K562 (cell line): ENCODE measurements around the gene KLB. TPM values are rescaled to one million over a fixed set of nuclear protein-coding genes. Genes with fewer than 3 reads are reported as not detected.

Experiments used
- ATAC-seq: fragments of 200-7000 bp; cut with Tn5 transposase; 3 replicates; pipeline ENCODE4 v1.9.1; 2020; ENCODE audit warnings: moderate library complexity
- BruUV-seq: library from RNA; stranded (reverse); fragments of 400-500 nt; replicated peaks from 2 replicates; lab custom pipeline; 2021; lab: Mats Ljungman, UMichigan
- CTCF ChIA-PET: fragments of 300-600 bp; formaldehyde crosslinking; extraction: SDS; loops from one replicate; lab custom pipeline; 2021; ENCODE audit warnings: low intra/inter-chr PET ratio; lab: Yijun Ruan, JAX
- POLR2A ChIA-PET: fragments of 300-600, 350-650 bp; sonication (Branson Sonifier 250); formaldehyde crosslinking; extraction: SDS; loops from one replicate; lab custom pipeline; 2021; ENCODE audit warnings: antibody characterized with exemption, inconsistent platforms; lab: Yijun Ruan, JAX
- DNase-seq, 4 experiments: peaks; one replicate each; pipeline versions ENCODE4 v3.0.0 to v3.0.0-alpha.2; 2011 to 2018; ENCODE audit warnings: low spot score in 3 of 4, mixed read lengths in 3 of 4; ENCODE audit errors: extremely low read depth in 1 of 4
- FAIRE-seq: peaks from 2 replicates; lab custom pipeline; 2011; peaks lifted over from hg19 to GRCh38; lab: Jason Lieb, UNC
- H2AFZ ChIP-seq: 2 replicates; pipeline ENCODE4 v1.6.0; 2011; ENCODE audit warnings: low read depth, low read length, control low read depth, inconsistent platforms
- H3K27ac ChIP-seq: fragments of 200-600 bp; 3 replicates; pipeline ENCODE4 v1.8.0; 2011; ENCODE audit warnings: low read depth, mild to moderate bottlenecking, control low read depth, inconsistent platforms, low read length, moderate library complexity, mixed read lengths; ENCODE audit errors: extremely low read depth
- H3K27me3 ChIP-seq, 2 experiments: fragments of 300-600 bp in 1 of 2; 2 replicates in 1 of 2; 3 replicates in 1 of 2; pipeline versions ENCODE4 v1.6.0 to v1.8.0; 2011; ENCODE audit warnings: inconsistent platforms in 2 of 2, low read length in 2 of 2, mild to moderate bottlenecking in 1 of 2, mixed read lengths in 1 of 2, moderate library complexity in 1 of 2; ENCODE audit not compliant: control insufficient read depth in 2 of 2, insufficient read depth in 2 of 2
- H3K36me3 ChIP-seq: fragments of 300-600 bp; 3 replicates; pipeline ENCODE4 v1.8.0; 2011; ENCODE audit warnings: mild to moderate bottlenecking, low read length, inconsistent platforms; ENCODE audit not compliant: control insufficient read depth, insufficient read depth
- H3K4me1 ChIP-seq, 2 experiments: fragments of 200-600 bp in 1 of 2; replicated peaks in 1 of 2; 2 replicates in 1 of 2; 3 replicates in 1 of 2; pipeline versions ENCODE4 v1.5.1 to v1.8.0; 2011; ENCODE audit warnings: inconsistent platforms in 2 of 2, low read length in 2 of 2, mild to moderate bottlenecking in 1 of 2, mixed read lengths in 1 of 2, moderate library complexity in 1 of 2; ENCODE audit not compliant: control insufficient read depth in 2 of 2, insufficient read depth in 2 of 2
- H3K4me2 ChIP-seq: 2 replicates; pipeline ENCODE4 v1.6.1; 2011; ENCODE audit warnings: low read length, control low read depth, inconsistent platforms, mixed read lengths; ENCODE audit not compliant: insufficient read depth
- H3K4me3 ChIP-seq: fragments of 200-600 bp; sonication (generic), shearing (Covaris generic); 2 replicates; pipeline ENCODE4 v1.5.1; 2016; ENCODE audit warnings: control low read depth, inconsistent platforms
- H3K79me2 ChIP-seq: fragments of 200-600 bp; 3 replicates; pipeline ENCODE4 v1.8.0; 2011; ENCODE audit warnings: low read length, inconsistent platforms; ENCODE audit not compliant: control insufficient read depth, insufficient read depth
- H3K9ac ChIP-seq, 2 experiments: 2 replicates each; pipeline versions ENCODE4 v1.6.0 to v1.6.1; 2011; ENCODE audit warnings: low read depth in 2 of 2, low read length in 2 of 2, control low read depth in 1 of 2, inconsistent platforms in 1 of 2, mild to moderate bottlenecking in 1 of 2, mixed read lengths in 1 of 2; ENCODE audit not compliant: insufficient read depth in 1 of 2
- H3K9me1 ChIP-seq: one replicate; pipeline ENCODE4 v1.6.0; 2011; ENCODE audit warnings: inconsistent platforms, mild to moderate bottlenecking, low read length, moderate library complexity; ENCODE audit not compliant: control insufficient read depth, insufficient read depth
- H3K9me3 ChIP-seq: replicated peaks from 2 replicates; pipeline ENCODE4 v1.5.1; 2011; ENCODE audit warnings: low read depth, low read length, inconsistent platforms; ENCODE audit not compliant: control insufficient read depth, insufficient read depth
- H4K20me1 ChIP-seq: replicated peaks from 2 replicates; pipeline ENCODE4 v1.6.1; 2011; ENCODE audit warnings: low read length, inconsistent platforms, mixed read lengths; ENCODE audit not compliant: control insufficient read depth, insufficient read depth
- CC2D1A ChIP-seq: fragments of 450-650 bp; IDR thresholded peaks from 2 replicates; pipeline ENCODE4 v1.6.1; 2017; ENCODE audit warnings: mild to moderate bottlenecking
- FOXK2 ChIP-seq, 2 experiments: fragments of 450-650 bp; IDR thresholded peaks in 1 of 2; conservative IDR thresholded peaks in 1 of 2; 2 replicates each; pipeline ENCODE4 v1.6.1; 2016; ENCODE audit warnings: low read depth in 2 of 2, mild to moderate bottlenecking in 1 of 2
- GABPB2 ChIP-seq: fragments of 250-450 bp; sonication (Bioruptor Pico); conservative IDR thresholded peaks from 2 replicates; pipeline ENCODE4 v1.5.1; 2021; ENCODE audit warnings: mild to moderate bottlenecking
- HNRNPK ChIP-seq: fragments of 200-400 bp; formaldehyde crosslinking; IDR thresholded peaks from one replicate; pipeline ENCODE4 v1.6.1; 2018; ENCODE audit warnings: mild to moderate bottlenecking, low read depth, low read length; ENCODE audit not compliant: poor library complexity, severe bottlenecking
- KHSRP ChIP-seq: fragments of 450-650 bp; IDR thresholded peaks from 2 replicates; pipeline ENCODE4 v1.6.1; 2017
- NFXL1 ChIP-seq: fragments of 450-650 bp; formaldehyde crosslinking; IDR thresholded peaks from 2 replicates; pipeline ENCODE4 v1.4.0; 2021; ENCODE audit warnings: mild to moderate bottlenecking
- SAP30 ChIP-seq: fragments of 200-600 bp; sonication (generic); IDR thresholded peaks from 2 replicates; pipeline ENCODE4 v1.6.1; 2012; ENCODE audit warnings: borderline replicate concordance, low read depth, mild to moderate bottlenecking, moderate library complexity, low read length, control low read depth, inconsistent platforms; ENCODE audit not compliant: insufficient read depth, poor library complexity, severe bottlenecking
- SMAD3 ChIP-seq: fragments of 450-650 bp; formaldehyde crosslinking; conservative IDR thresholded peaks from 2 replicates; pipeline ENCODE4 v1.4.0; 2020; ENCODE audit warnings: mild to moderate bottlenecking
- SMARCB1 ChIP-seq: IDR thresholded peaks from 2 replicates; pipeline ENCODE4 v1.6.1; 2011; ENCODE audit warnings: improper control_type of control experiment, low read depth; ENCODE audit not compliant: insufficient read length
- SMARCC2 ChIP-seq: fragments of 450-650 bp; IDR thresholded peaks from 2 replicates; pipeline ENCODE4 v1.6.1; 2017; ENCODE audit warnings: antibody characterized with exemption, moderate library complexity, mild to moderate bottlenecking, low read depth
- ZFP1 ChIP-seq: fragments of 450-650 bp; formaldehyde crosslinking; IDR thresholded peaks from 2 replicates; pipeline ENCODE4 v1.4.0; 2020; ENCODE audit warnings: mild to moderate bottlenecking, mixed read lengths
- ZNF124 ChIP-seq: sonication (generic); formaldehyde crosslinking; IDR thresholded peaks from 2 replicates; pipeline ENCODE4 v1.8.1; 2022; ENCODE audit warnings: missing genetic modification reagents
- ZNF134 ChIP-seq: fragments of 250-450 bp; sonication (Bioruptor Pico); conservative IDR thresholded peaks from 2 replicates; pipeline ENCODE4 v1.4.0; 2020
- ZZZ3 ChIP-seq: fragments of 450-650 bp; IDR thresholded peaks from 2 replicates; pipeline ENCODE4 v1.6.1; 2016; ENCODE audit warnings: antibody characterized with exemption, mild to moderate bottlenecking, moderate library complexity
- WGBS: fragments of 100-300 bp; shearing (Covaris generic); methylation state at CpG from one replicate; pipeline ENCODE4 v1.1.6; 2016; ENCODE audit warnings: low coverage, mixed read lengths; ENCODE audit not compliant: insufficient coverage; ENCODE audit errors: missing lambda C conversion rate; 5-methylcytosine and 5-hydroxymethylcytosine counted together
- in situ Hi-C: fragments of 300-500 bp; cut with MboI; formaldehyde crosslinking; loops from 4 replicates; pipeline ENCODE4 v1.15.0; 2018; ENCODE audit warnings: inconsistent platforms, mixed read lengths
- intact Hi-C: fragments of 100-400 bp; cut with micrococcal nuclease; formaldehyde crosslinking; loops from 2 replicates; pipeline ENCODE4 v1.14.2; 2022
- polyA plus RNA-seq, 8 experiments: library from polyadenylated mRNA; depleted of rRNA in 4 of 8; stranded (reverse) in 5 of 8; unstranded in 3 of 8; fragments of >200 nt; fragmentation: Nextera tagmentation in 2 of 8; fragmentation: Illumina TruSeq in 1 of 8; extraction: Ambion mirVana in 2 of 8; extraction: Trizol in 1 of 8; gene quantifications; 2 replicates each; pipeline versions ENCODE4 v1.2.1 to v1.2.3, GENCODE V29; 2011 to 2014; ENCODE audit warnings: inconsistent platforms in 1 of 8, missing spikeins in 1 of 8
- total RNA-seq, 7 experiments: library from RNA; depleted of rRNA in 6 of 7; stranded (reverse); fragments of >200 nt in 6 of 7; fragmentation: Illumina TruSeq in 2 of 7; extraction: Trizol in 2 of 7; gene quantifications; 2 replicates each; pipeline versions ENCODE4 v1.2.1 to v1.2.3, GENCODE V29; 2011 to 2021; ENCODE audit warnings: low replicate concordance in 1 of 7
- TF ChIP-seq, protein P1 (sequence below): fragments of 150-350 bp; conservative IDR thresholded peaks from 2 replicates; pipeline ENCODE4 v1.6.1; 2014; ENCODE audit warnings: low read length
- TF ChIP-seq, protein P2 (sequence below): fragments of 250-450 bp; sonication (Bioruptor Pico); IDR thresholded peaks from 2 replicates; pipeline ENCODE4 v1.8.0; 2021; ENCODE audit warnings: moderate library complexity, mild to moderate bottlenecking, inconsistent platforms
- TF ChIP-seq, protein P3 (sequence below): IDR thresholded peaks from 3 replicates; pipeline ENCODE4 v1.6.1; 2011; ENCODE audit warnings: borderline replicate concordance, mild to moderate bottlenecking; ENCODE audit not compliant: insufficient read length, insufficient read depth

The KLB gene
- total and polyA plus RNA-seq, 9 of the 15 experiments (the other 6 are each of a cell fraction or from before 2014, with no cell fraction given), result 0.04 to 0.13 TPM; not detected in 7

DNA sequence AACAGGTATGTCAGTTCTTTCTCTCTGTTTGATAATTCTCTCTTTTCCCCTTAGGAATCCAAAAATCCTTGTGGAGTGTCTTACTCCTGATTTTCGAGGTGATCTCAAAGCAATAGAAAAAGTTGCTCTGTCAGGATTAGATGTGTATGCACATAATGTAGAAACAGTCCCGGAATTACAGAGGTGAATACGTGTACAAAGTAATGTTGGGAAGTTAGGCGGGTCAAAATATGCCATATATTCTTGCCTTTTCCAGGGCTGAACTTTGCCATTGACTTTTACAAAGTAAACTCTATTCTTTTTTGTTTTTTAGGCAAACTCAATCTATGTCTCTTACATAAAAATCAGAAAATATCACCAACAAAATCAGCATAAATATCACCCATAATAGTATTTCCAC is 60.7 kb downstream of the KLB start:
- Histone ChIP-seq H3K4me1 (no peaks in the 10 kb centered on the region; a peak in 2 of 5 replicates), H3K27ac (no peak overlapping the region), H4K20me1 (no peaks in the 10 kb centered on the region), H2AFZ (no peak overlapping the region), H3K9me3 (no peaks in the 10 kb centered on the region), H3K9ac (no peak overlapping the region), H3K4me3 (no peak overlapping the region), H3K79me2 (no peaks in the 10 kb centered on the region; the same call in 2 of the 3 replicates), H3K36me3 (peaks cover 84% of the 10 kb centered on the region), H3K4me2 (no peak overlapping the region), H3K27me3 (no peaks in the 10 kb centered on the region), H3K9me1 (no peaks in the 10 kb centered on the region)
- 93% methylated on average over 4 of the region's 4 CpGs for WGBS
- CTCF ChIA-PET, result no interaction called here
- intact Hi-C loops, result loop anchor here (5.0 to 10.0 kb wide), 4 partner anchors 60 to 847 kb away; partner anchors contain the start of genes SMIM14 and UGDH
- DNase-seq, result no peak
- BruUV-seq, result no TSS peak
- no peak for ATAC-seq
- in situ Hi-C loops, result no loop called here
- TF ChIP-seq, protein P1, sequence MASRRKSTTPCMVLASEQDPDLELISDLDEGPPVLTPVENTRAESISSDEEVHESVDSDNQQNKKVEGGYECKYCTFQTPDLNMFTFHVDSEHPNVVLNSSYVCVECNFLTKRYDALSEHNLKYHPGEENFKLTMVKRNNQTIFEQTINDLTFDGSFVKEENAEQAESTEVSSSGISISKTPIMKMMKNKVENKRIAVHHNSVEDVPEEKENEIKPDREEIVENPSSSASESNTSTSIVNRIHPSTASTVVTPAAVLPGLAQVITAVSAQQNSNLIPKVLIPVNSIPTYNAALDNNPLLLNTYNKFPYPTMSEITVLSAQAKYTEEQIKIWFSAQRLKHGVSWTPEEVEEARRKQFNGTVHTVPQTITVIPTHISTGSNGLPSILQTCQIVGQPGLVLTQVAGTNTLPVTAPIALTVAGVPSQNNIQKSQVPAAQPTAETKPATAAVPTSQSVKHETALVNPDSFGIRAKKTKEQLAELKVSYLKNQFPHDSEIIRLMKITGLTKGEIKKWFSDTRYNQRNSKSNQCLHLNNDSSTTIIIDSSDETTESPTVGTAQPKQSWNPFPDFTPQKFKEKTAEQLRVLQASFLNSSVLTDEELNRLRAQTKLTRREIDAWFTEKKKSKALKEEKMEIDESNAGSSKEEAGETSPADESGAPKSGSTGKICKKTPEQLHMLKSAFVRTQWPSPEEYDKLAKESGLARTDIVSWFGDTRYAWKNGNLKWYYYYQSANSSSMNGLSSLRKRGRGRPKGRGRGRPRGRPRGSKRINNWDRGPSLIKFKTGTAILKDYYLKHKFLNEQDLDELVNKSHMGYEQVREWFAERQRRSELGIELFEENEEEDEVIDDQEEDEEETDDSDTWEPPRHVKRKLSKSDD, result no peak
- TF ChIP-seq ZZZ3, result no peak
- TF ChIP-seq SMAD3 (CRISPR knock-in tag), result no peak
- no peak for TF ChIP-seq SMARCB1
- no peak for TF ChIP-seq CC2D1A
- TF ChIP-seq GABPB2 (CRISPR knock-in tag), result no peak
- TF ChIP-seq ZNF124 (CRISPR knock-in tag), result no peak
- no peak for TF ChIP-seq NFXL1 (CRISPR knock-in tag)
- no peak for TF ChIP-seq ZNF134 (CRISPR knock-in tag)
- TF ChIP-seq SMARCC2, result no peak
- no peak for TF ChIP-seq ZFP1 (CRISPR knock-in tag)
- TF ChIP-seq, protein P2, sequence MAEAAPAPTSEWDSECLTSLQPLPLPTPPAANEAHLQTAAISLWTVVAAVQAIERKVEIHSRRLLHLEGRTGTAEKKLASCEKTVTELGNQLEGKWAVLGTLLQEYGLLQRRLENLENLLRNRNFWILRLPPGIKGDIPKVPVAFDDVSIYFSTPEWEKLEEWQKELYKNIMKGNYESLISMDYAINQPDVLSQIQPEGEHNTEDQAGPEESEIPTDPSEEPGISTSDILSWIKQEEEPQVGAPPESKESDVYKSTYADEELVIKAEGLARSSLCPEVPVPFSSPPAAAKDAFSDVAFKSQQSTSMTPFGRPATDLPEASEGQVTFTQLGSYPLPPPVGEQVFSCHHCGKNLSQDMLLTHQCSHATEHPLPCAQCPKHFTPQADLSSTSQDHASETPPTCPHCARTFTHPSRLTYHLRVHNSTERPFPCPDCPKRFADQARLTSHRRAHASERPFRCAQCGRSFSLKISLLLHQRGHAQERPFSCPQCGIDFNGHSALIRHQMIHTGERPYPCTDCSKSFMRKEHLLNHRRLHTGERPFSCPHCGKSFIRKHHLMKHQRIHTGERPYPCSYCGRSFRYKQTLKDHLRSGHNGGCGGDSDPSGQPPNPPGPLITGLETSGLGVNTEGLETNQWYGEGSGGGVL (CRISPR knock-in tag), result no peak
- no peak for TF ChIP-seq FOXK2 (conservative IDR thresholded peaks at IDR 0.05 in 1 of 2, IDR thresholded peaks at IDR 0.05 in 1 of 2; ENCODE audit: low read depth in 2 of 2)
- no peak for TF ChIP-seq KHSRP
- TF ChIP-seq SAP30, result no peak
- no peak for TF ChIP-seq HNRNPK
- TF ChIP-seq, protein P3, sequence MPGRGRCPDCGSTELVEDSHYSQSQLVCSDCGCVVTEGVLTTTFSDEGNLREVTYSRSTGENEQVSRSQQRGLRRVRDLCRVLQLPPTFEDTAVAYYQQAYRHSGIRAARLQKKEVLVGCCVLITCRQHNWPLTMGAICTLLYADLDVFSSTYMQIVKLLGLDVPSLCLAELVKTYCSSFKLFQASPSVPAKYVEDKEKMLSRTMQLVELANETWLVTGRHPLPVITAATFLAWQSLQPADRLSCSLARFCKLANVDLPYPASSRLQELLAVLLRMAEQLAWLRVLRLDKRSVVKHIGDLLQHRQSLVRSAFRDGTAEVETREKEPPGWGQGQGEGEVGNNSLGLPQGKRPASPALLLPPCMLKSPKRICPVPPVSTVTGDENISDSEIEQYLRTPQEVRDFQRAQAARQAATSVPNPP, result no peak
- POLR2A ChIA-PET, result no interaction called here
- FAIRE-seq, result no peak
